Calu3 (cell line): ENCODE results near the gene ZNF75A. TPM values are rescaled to one million over a fixed set of nuclear protein-coding genes. Genes with fewer than 3 reads are reported as not detected.
A peak's percentile ranks its signal among the peaks of the same experiment; 100 is the strongest.

Experiments used
- BruUV-seq: library from RNA; stranded (reverse); fragments of 400-500 nt; replicated peaks from 2 replicates; lab custom pipeline; 2021; lab: Mats Ljungman, UMichigan
- CTCF ChIA-PET: fragments of 300-600 bp; sonication (Branson Sonifier 250); formaldehyde crosslinking; loops from one replicate; lab custom pipeline; 2022; ENCODE audit warnings: antibody characterized with exemption; lab: Charles Lee
- DNase-seq: peaks from one replicate; pipeline ENCODE4 v3.0.0; 2022
- H3K27ac Mint-ChIP-seq: one replicate; pipeline ENCODE4 v1.8.0; 2022; ENCODE audit warnings: mixed read lengths; ENCODE audit not compliant: unreplicated experiment
- H3K27me3 Mint-ChIP-seq: one replicate; pipeline ENCODE4 v1.8.0; 2022; ENCODE audit warnings: mixed read lengths; ENCODE audit not compliant: unreplicated experiment
- H3K36me3 Mint-ChIP-seq: one replicate; pipeline ENCODE4 v1.8.0; 2022; ENCODE audit warnings: mild to moderate bottlenecking, moderate library complexity, mixed read lengths; ENCODE audit not compliant: insufficient read depth, unreplicated experiment
- H3K4me1 Mint-ChIP-seq: one replicate; pipeline ENCODE4 v1.8.0; 2022; ENCODE audit warnings: mild to moderate bottlenecking, low read depth, mixed read lengths; ENCODE audit not compliant: unreplicated experiment
- H3K4me3 Mint-ChIP-seq: one replicate; pipeline ENCODE4 v1.8.0; 2022; ENCODE audit warnings: mild to moderate bottlenecking, low read depth, moderate library complexity, mixed read lengths; ENCODE audit not compliant: unreplicated experiment
- H3K9me3 Mint-ChIP-seq: one replicate; pipeline ENCODE4 v1.8.0; 2022; ENCODE audit warnings: low read depth, mixed read lengths; ENCODE audit not compliant: unreplicated experiment
- intact Hi-C: fragments of 100-400 bp; cut with micrococcal nuclease; formaldehyde crosslinking; loops from one replicate; pipeline ENCODE4 v1.10.0; 2022; ENCODE audit not compliant: unreplicated experiment
- total RNA-seq: library from RNA; stranded (reverse); gene quantifications from 2 replicates; pipeline ENCODE4 v1.2.3, GENCODE V29; 2022
- TF ChIP-seq, protein P1 (sequence below): fragments of 200-600 bp; IDR thresholded peaks from one replicate; pipeline ENCODE4 v1.8.0; 2022; ENCODE audit warnings: antibody characterized with exemption; ENCODE audit not compliant: unreplicated experiment

Gene ZNF75A
- total RNA-seq, 1 experiment from 2014 or later: 46.8 TPM

GRCh38 chr16:3259836-3260235 is 45.5 kb upstream of the ZNF75A start:
- intact Hi-C loops: loop anchor here (5.0 kb wide), 1 partner anchor 197 kb away; no protein-coding TSS in a partner anchor
- H3K4me1 Mint-ChIP-seq: no peaks in the 10 kb centered on the region
- CTCF ChIA-PET: no interaction called here
- H3K4me3 Mint-ChIP-seq: no peak overlapping the region
- TF ChIP-seq, protein P1, sequence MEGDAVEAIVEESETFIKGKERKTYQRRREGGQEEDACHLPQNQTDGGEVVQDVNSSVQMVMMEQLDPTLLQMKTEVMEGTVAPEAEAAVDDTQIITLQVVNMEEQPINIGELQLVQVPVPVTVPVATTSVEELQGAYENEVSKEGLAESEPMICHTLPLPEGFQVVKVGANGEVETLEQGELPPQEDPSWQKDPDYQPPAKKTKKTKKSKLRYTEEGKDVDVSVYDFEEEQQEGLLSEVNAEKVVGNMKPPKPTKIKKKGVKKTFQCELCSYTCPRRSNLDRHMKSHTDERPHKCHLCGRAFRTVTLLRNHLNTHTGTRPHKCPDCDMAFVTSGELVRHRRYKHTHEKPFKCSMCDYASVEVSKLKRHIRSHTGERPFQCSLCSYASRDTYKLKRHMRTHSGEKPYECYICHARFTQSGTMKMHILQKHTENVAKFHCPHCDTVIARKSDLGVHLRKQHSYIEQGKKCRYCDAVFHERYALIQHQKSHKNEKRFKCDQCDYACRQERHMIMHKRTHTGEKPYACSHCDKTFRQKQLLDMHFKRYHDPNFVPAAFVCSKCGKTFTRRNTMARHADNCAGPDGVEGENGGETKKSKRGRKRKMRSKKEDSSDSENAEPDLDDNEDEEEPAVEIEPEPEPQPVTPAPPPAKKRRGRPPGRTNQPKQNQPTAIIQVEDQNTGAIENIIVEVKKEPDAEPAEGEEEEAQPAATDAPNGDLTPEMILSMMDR: no peak
- no TSS peak for BruUV-seq
- peaks cover 36% of the 10 kb centered on the region for H3K27me3 Mint-ChIP-seq
- H3K27ac Mint-ChIP-seq: no peak overlapping the region
- no peaks in the 10 kb centered on the region for H3K9me3 Mint-ChIP-seq
- no peak for DNase-seq
- peaks cover 27% of the 10 kb centered on the region for H3K36me3 Mint-ChIP-seq

GRCh38 chr16:3262517-3262916 is 42.8 kb upstream of the ZNF75A start:
- peaks cover 34% of the 10 kb centered on the region for H3K36me3 Mint-ChIP-seq
- no peak overlapping the region for H3K27ac Mint-ChIP-seq
- H3K4me3 Mint-ChIP-seq: peak overlapping the region; percentile 93
- no peaks in the 10 kb centered on the region for H3K9me3 Mint-ChIP-seq
- TF ChIP-seq, protein P1: no peak
- intact Hi-C loops: loop anchor here (5.0 kb wide), 1 partner anchor 195 kb away; no protein-coding TSS in a partner anchor
- BruUV-seq: no TSS peak
- peaks cover 18% of the 10 kb centered on the region for H3K27me3 Mint-ChIP-seq
- CTCF ChIA-PET: no interaction called here
- no peak for DNase-seq
- H3K4me1 Mint-ChIP-seq: no peaks in the 10 kb centered on the region

- Mint-ChIP-seq H3K27me3 (no peaks in the 10 kb centered on the region), H3K4me1 (no peaks in the 10 kb centered on the region), H3K27ac (peak overlapping the region; percentile 96), H3K9me3 (no peaks in the 10 kb centered on the region), H3K4me3 (peak overlapping the region; percentile 93), H3K36me3 (peaks cover 39% of the 10 kb centered on the region)
- peak; percentile 99 for DNase-seq
- intact Hi-C loops: loop anchor here (5.0 kb wide), 1 partner anchor 193 kb away; no protein-coding TSS in a partner anchor
- TF ChIP-seq, protein P1: no peak
- BruUV-seq: TSS peak; percentile 72
- CTCF ChIA-PET: interaction anchor here (0.6 to 1.6 kb wide), 5 partner anchors 18 to 230 kb away, joined by 3 to 4 read pairs (median 3); partner anchors contain the start of genes ZNF174, ZNF263 and ZSCAN32
Observed at GRCh38 chr16:3264137-3265036, 40.9 kb upstream of the ZNF75A start.

GRCh38 chr16:3266873-3267537 is 38.3 kb upstream of the ZNF75A start:
- CTCF ChIA-PET: interaction anchor here (0.9 to 1.8 kb wide), 3 partner anchors 9 to 224 kb away, joined by 3 to 5 read pairs (median 3); partner anchors contain the start of gene ZNF263
- H3K36me3 Mint-ChIP-seq: peaks cover 39% of the 10 kb centered on the region
- BruUV-seq: no TSS peak
- H3K4me3 Mint-ChIP-seq: no peak overlapping the region
- no peaks in the 10 kb centered on the region for H3K27me3 Mint-ChIP-seq
- intact Hi-C loops: no loop called here
- TF ChIP-seq, protein P1: no peak
- DNase-seq: peak; percentile 16
- H3K9me3 Mint-ChIP-seq: peaks cover 3% of the 10 kb centered on the region
- H3K27ac Mint-ChIP-seq: no peak overlapping the region
- H3K4me1 Mint-ChIP-seq: no peaks in the 10 kb centered on the region
